Erythroblast (primary cell): ENCODE data around the gene RAPGEF2.
"Not testable (repeated sequence)": the region's sequence is repeated elsewhere in the genome, so short reads cannot be mapped to it uniquely, and the experiment has no call there.

ENCODE experiments used
- DNase-seq, 2 experiments: peaks; one replicate each; lab custom pipeline; 2025; lab: John Stamatoyannopoulos, UW
- GATA1 ChIP-seq: IDR thresholded peaks from 2 replicates; pipeline ENCODE4 v1.6.1; 2011; ENCODE audit warnings: low read depth, mild to moderate bottlenecking, control low read depth, low read length, moderate library complexity
- POLR2A ChIP-seq: IDR thresholded peaks from 2 replicates; pipeline ENCODE4 v1.6.1; 2011; ENCODE audit warnings: mild to moderate bottlenecking, low read length

Gene RAPGEF2

GRCh38 chr4:159106636-159107035 is 3.8 kb downstream of the RAPGEF2 start:
- TF ChIP-seq POLR2A (no peak), GATA1 (no peak)
- DNase-seq, result peak; percentile 17 to 49

- TF ChIP-seq POLR2A (no peak), GATA1 (no peak)
- DNase-seq, result peak in 1 of 2 experiments; percentile 55
Measured at GRCh38 chr4:159107203-159107925, 4.5 kb downstream of the RAPGEF2 start.

- TF ChIP-seq POLR2A (no peak), GATA1 (no peak)
- DNase-seq, result no peak
Measured at GRCh38 chr4:159108124-159108523, 5.2 kb downstream of the RAPGEF2 start.

GRCh38 chr4:159110961-159111360 is 8.1 kb downstream of the RAPGEF2 start:
- DNase-seq, result peak; percentile 43 to 67
- TF ChIP-seq POLR2A (no peak), GATA1 (no peak)

- DNase-seq, result peak; percentile 66 to 67
- TF ChIP-seq GATA1 (no peak), POLR2A (no peak)
Measured at GRCh38 chr4:159111416-159111815, 8.5 kb downstream of the RAPGEF2 start.

- not testable (repeated sequence) for DNase-seq
Measured at GRCh38 chr4:159113366-159113765, 10.5 kb downstream of the RAPGEF2 start.

GRCh38 chr4:159116098-159116497 is 13.2 kb downstream of the RAPGEF2 start:
- not testable (repeated sequence) for DNase-seq

- DNase-seq, result not testable (repeated sequence)
Measured at GRCh38 chr4:159116693-159117092, 13.8 kb downstream of the RAPGEF2 start.

- DNase-seq, result no peak
- TF ChIP-seq POLR2A (no peak), GATA1 (no peak)
Measured at GRCh38 chr4:159117564-159117963, 14.7 kb downstream of the RAPGEF2 start.

- TF ChIP-seq POLR2A, result no peak
- TF ChIP-seq GATA1, result no peak
- DNase-seq, result peak; percentile 46 to 47
Measured at GRCh38 chr4:159117968-159118367, 15.1 kb downstream of the RAPGEF2 start.

- TF ChIP-seq GATA1 (no peak), POLR2A (no peak)
- no peak for DNase-seq
Measured at GRCh38 chr4:159121371-159121770, 18.5 kb downstream of the RAPGEF2 start.

- TF ChIP-seq GATA1 (no peak), POLR2A (no peak)
- DNase-seq, result peak in 1 of 2 experiments; percentile 41
Measured at GRCh38 chr4:159126716-159127115, 23.8 kb downstream of the RAPGEF2 start.

- no peak for TF ChIP-seq GATA1
- no peak for TF ChIP-seq POLR2A
Measured at GRCh38 chr4:159127745-159128518, 25.1 kb downstream of the RAPGEF2 start.

GRCh38 chr4:159129814-159130550 is 27.1 kb downstream of the RAPGEF2 start:
- TF ChIP-seq GATA1, result no peak
- TF ChIP-seq POLR2A, result no peak
- no peak for DNase-seq

More at GRCh38 chr4:159127745-159128518, 25.1 kb downstream of the RAPGEF2 start:
- peak; percentile 65 to 77 for DNase-seq

- no peak for TF ChIP-seq POLR2A
- TF ChIP-seq GATA1, result no peak
- DNase-seq, result no peak
Measured at GRCh38 chr4:159131564-159131963, 28.7 kb downstream of the RAPGEF2 start.
